Measurements from ENCODE around the gene URB1.

- TF ChIP-seq ZNF274 (IDR thresholded peaks at IDR 0.05; ENCODE audit: low read depth, low read length) (no peak), YY1 (IDR thresholded peaks at IDR 0.05; ENCODE audit: insufficient read depth, insufficient read length) (no peak)
These were observed 4.5 kb downstream of the URB1 start for GRCh38 chr21:32388306-32388705.

Data from NT2/D1 (cell line).